Sigmoid colon (tissue), 7 donors: ENCODE measurements around the gene DLEU7. TPM values are rescaled to one million over a fixed set of nuclear protein-coding genes. Genes with fewer than 3 reads are reported as not detected.

Experiments
- DNase-seq: peaks from one replicate; pipeline ENCODE4 v3.0.0-alpha.2; 2019
- H3K27ac ChIP-seq, 4 donors: fragments of 200-600 bp; sonication (generic); one replicate each; pipeline ENCODE4 v1.5.1; 2016 to 2019; ENCODE audit warnings: mild to moderate bottlenecking in 1 of 4
- H3K27me3 ChIP-seq, 3 donors: fragments of 200-600 bp; sonication (generic); one replicate each; pipeline ENCODE4 v1.5.1; 2019; ENCODE audit warnings: mild to moderate bottlenecking in 1 of 3
- H3K36me3 ChIP-seq, 4 donors: fragments of 200-600 bp; sonication (generic); one replicate each; pipeline ENCODE4 v1.5.1; 2016 to 2019
- H3K4me1 ChIP-seq, 4 donors: fragments of 200-600 bp; sonication (generic); one replicate each; pipeline ENCODE4 v1.5.1; 2017 to 2019
- H3K4me3 ChIP-seq, 4 donors: fragments of 200-600 bp; sonication (generic); one replicate each; pipeline ENCODE4 v1.5.1; 2017 to 2019; ENCODE audit warnings: mild to moderate bottlenecking in 2 of 4, moderate library complexity in 1 of 4
- H3K9me3 ChIP-seq, 4 donors: fragments of 200-600 bp in 3 of 4; sonication (generic) in 3 of 4; one replicate each; pipeline versions ENCODE4 v1.5.1 to v1.6.1; 2013 to 2019
- CTCF ChIP-seq, 4 experiments: fragments of 450-650 bp in 3 of 4; fragments of 200-600 bp in 1 of 4; IDR thresholded peaks; one replicate each; pipeline ENCODE4 v1.5.1; 2016 to 2019; ENCODE audit warnings: antibody characterized with exemption in 4 of 4, mild to moderate bottlenecking in 3 of 4, moderate library complexity in 2 of 4
- EP300 ChIP-seq, 4 donors: sonication (generic); formaldehyde crosslinking; IDR thresholded peaks; one replicate each; pipeline ENCODE4 v1.6.1; 2017; ENCODE audit warnings: antibody characterized with exemption in 4 of 4
- POLR2A ChIP-seq, 2 donors: fragments of 450-650 bp; IDR thresholded peaks; one replicate each; pipeline ENCODE4 v1.6.1; 2016; ENCODE audit warnings: antibody characterized with exemption in 2 of 2, mild to moderate bottlenecking in 2 of 2, moderate library complexity in 2 of 2
- POLR2AphosphoS5 ChIP-seq, 4 donors: sonication (generic); formaldehyde crosslinking; IDR thresholded peaks; one replicate each; pipeline ENCODE4 v1.6.1; 2017; ENCODE audit warnings: antibody characterized with exemption in 4 of 4
- WGBS, 2 donors: extraction: QIAGEN DNeasy Blood & Tissue Kit; methylation state at CpG; one replicate each; pipeline ENCODE4 v1.1.7; 2013; 5-methylcytosine and 5-hydroxymethylcytosine counted together
- intact Hi-C: fragments of 100-400 bp; cut with DNase I; formaldehyde crosslinking; loops from one replicate; pipeline ENCODE4 v1.15.1; 2023
- polyA plus RNA-seq, 3 donors: library from polyadenylated mRNA; stranded (reverse); fragments of 200-250 nt; gene quantifications; one replicate each; pipeline ENCODE4 v1.2.3, GENCODE V29; 2013
- total RNA-seq, 4 donors: library from RNA; depleted of rRNA; stranded (reverse); fragments of >200 nt; gene quantifications; one replicate each; pipeline ENCODE4 v1.1.0, GENCODE V29; 2016
- donor health status: healthy with polysubstance abuse.
- donor health status: Bipolar disorder and iron deficiency.
- donor health status: healthy.

The DLEU7 gene
- total and polyA plus RNA-seq, 7 donors: 0.10 to 1.1 (median 0.62) TPM; not detected in 3

GRCh38 chr13:50873991-50874390 is 30.5 kb upstream of the DLEU7 start:
- H3K4me3 ChIP-seq: no peak overlapping the region
- H3K4me1 ChIP-seq: no peaks in the 10 kb centered on the region
- no peak for DNase-seq
- intact Hi-C loops: no loop called here
- no peak overlapping the region for H3K27ac ChIP-seq
- WGBS, 2 donors: 93 to 94% methylated on average over 2 of the region's 2 CpGs
- H3K27me3 ChIP-seq: no peaks in the 10 kb centered on the region
- H3K9me3 ChIP-seq: no peaks in the 10 kb centered on the region
- no peaks in the 10 kb centered on the region for H3K36me3 ChIP-seq
- TF ChIP-seq CTCF (IDR thresholded peaks at IDR 0.05) (no peak), EP300 (IDR thresholded peaks at IDR 0.05) (no peak), POLR2A (IDR thresholded peaks at IDR 0.05) (no peak), POLR2AphosphoS5 (IDR thresholded peaks at IDR 0.05) (no peak)

GRCh38 chr13:50873467-50873866 is 30.0 kb upstream of the DLEU7 start:
- no peak overlapping the region for H3K4me3 ChIP-seq
- no peaks in the 10 kb centered on the region for H3K27me3 ChIP-seq
- no peak for DNase-seq
- WGBS, 2 donors: 74 to 76% methylated on average over 2 of the region's 2 CpGs
- H3K36me3 ChIP-seq: no peaks in the 10 kb centered on the region
- TF ChIP-seq EP300 (IDR thresholded peaks at IDR 0.05): no peak
- TF ChIP-seq POLR2A (IDR thresholded peaks at IDR 0.05): no peak
- TF ChIP-seq CTCF (IDR thresholded peaks at IDR 0.05): no peak
- TF ChIP-seq POLR2AphosphoS5 (IDR thresholded peaks at IDR 0.05): no peak
- no peaks in the 10 kb centered on the region for H3K9me3 ChIP-seq
- no peaks in the 10 kb centered on the region for H3K4me1 ChIP-seq
- H3K27ac ChIP-seq: no peak overlapping the region
- intact Hi-C loops: no loop called here

- TF ChIP-seq POLR2A (IDR thresholded peaks at IDR 0.05): no peak
- no peak for TF ChIP-seq EP300 (IDR thresholded peaks at IDR 0.05)
- Histone ChIP-seq H3K27me3 (no peaks in the 10 kb centered on the region), H3K36me3 (no peaks in the 10 kb centered on the region), H3K27ac (no peak overlapping the region), H3K9me3 (no peaks in the 10 kb centered on the region), H3K4me3 (no peak overlapping the region), H3K4me1 (no peaks in the 10 kb centered on the region)
- WGBS, 2 donors: 88 to 95% methylated on average over 1 of the region's 1 CpG
- DNase-seq: no peak
- intact Hi-C loops: no loop called here
Measured at GRCh38 chr13:50871405-50871804, 27.9 kb upstream of the DLEU7 start.

GRCh38 chr13:50867637-50867945 is 24.1 kb upstream of the DLEU7 start:
- H3K36me3 ChIP-seq: no peaks in the 10 kb centered on the region
- H3K4me1 ChIP-seq: no peaks in the 10 kb centered on the region
- 64 to 66% methylated on average over 3 of the region's 3 CpGs for WGBS, 2 donors
- intact Hi-C loops: no loop called here
- TF ChIP-seq POLR2AphosphoS5 (IDR thresholded peaks at IDR 0.05) (no peak), EP300 (IDR thresholded peaks at IDR 0.05) (no peak), POLR2A (IDR thresholded peaks at IDR 0.05) (no peak), CTCF (IDR thresholded peaks at IDR 0.05) (no peak)
- no peaks in the 10 kb centered on the region for H3K27me3 ChIP-seq
- no peak overlapping the region for H3K27ac ChIP-seq
- H3K4me3 ChIP-seq: no peak overlapping the region
- H3K9me3 ChIP-seq: no peaks in the 10 kb centered on the region
- DNase-seq: no peak

GRCh38 chr13:50866817-50867636 is 23.5 kb upstream of the DLEU7 start:
- no peak for DNase-seq
- 78 to 82% methylated on average over 2 of the region's 2 CpGs for WGBS, 2 donors
- Histone ChIP-seq H3K27me3 (no peaks in the 10 kb centered on the region), H3K36me3 (no peaks in the 10 kb centered on the region), H3K4me3 (no peak overlapping the region), H3K27ac (no peak overlapping the region), H3K4me1 (no peaks in the 10 kb centered on the region), H3K9me3 (no peaks in the 10 kb centered on the region)
- TF ChIP-seq CTCF (IDR thresholded peaks at IDR 0.05) (no peak), EP300 (IDR thresholded peaks at IDR 0.05) (no peak), POLR2A (IDR thresholded peaks at IDR 0.05) (no peak), POLR2AphosphoS5 (IDR thresholded peaks at IDR 0.05) (no peak)
- intact Hi-C loops: no loop called here
